Measurements from ENCODE around the gene LOX. TPM values are rescaled to one million over a fixed set of nuclear protein-coding genes. Genes with fewer than 3 reads are reported as not detected.
"Not testable (repeated sequence)": the region's sequence is repeated elsewhere in the genome, so short reads cannot be mapped to it uniquely, and the experiment has no call there.

The LOX gene
- total RNA-seq, 4 donors from 2014 or later = 6.6 to 15.2 (median 12.2) TPM

GRCh38 chr5:122099060-122099790 lies 21.2 kb upstream of the LOX start:
- TF ChIP-seq POLR2AphosphoS5 (IDR thresholded peaks at IDR 0.05) (no peak), POLR2A (IDR thresholded peaks at IDR 0.05; ENCODE audit: low read depth) (no peak), CTCF (IDR thresholded peaks at IDR 0.05) (no peak), EP300 (IDR thresholded peaks at IDR 0.05) (no peak)
- intact Hi-C loops (cut with DNase I) = loop anchor here (10.0 kb wide), 1 partner anchor 316 kb away; no protein-coding TSS in a partner anchor

GRCh38 chr5:122097391-122097790 lies 19.3 kb upstream of the LOX start:
- Histone ChIP-seq H3K4me3 (no peak overlapping the region), H3K4me1 (peaks cover 0 to 28% (median 7%) of the 10 kb centered on the region in 4 donors), H3K9me3 (no peaks in the 10 kb centered on the region), H3K27ac (replicated peaks in 1 of 4) (no peak overlapping the region), H3K27me3 (no peaks in the 10 kb centered on the region), H3K36me3 (no peaks in the 10 kb centered on the region)
- no peak for DNase-seq (ENCODE audit: extremely low spot score)
- intact Hi-C loops (cut with DNase I) = loop anchor here (10.0 kb wide), 1 partner anchor 317 kb away; no protein-coding TSS in a partner anchor
- 95% methylated on average over 1 of the region's 1 CpG for WGBS
- no peak for TF ChIP-seq POLR2A (IDR thresholded peaks at IDR 0.05; ENCODE audit: low read depth)
- TF ChIP-seq EP300 (IDR thresholded peaks at IDR 0.05) = no peak
- TF ChIP-seq POLR2AphosphoS5 (IDR thresholded peaks at IDR 0.05) = no peak
- no peak for TF ChIP-seq CTCF (IDR thresholded peaks at IDR 0.05)

More at GRCh38 chr5:122099060-122099790, 21.2 kb upstream of the LOX start:
- H3K27ac ChIP-seq (replicated peaks in 1 of 4) = no peak overlapping the region
- no peak overlapping the region for H3K4me3 ChIP-seq
- H3K36me3 ChIP-seq = no peaks in the 10 kb centered on the region
- H3K27me3 ChIP-seq = no peaks in the 10 kb centered on the region
- H3K4me1 ChIP-seq = peaks cover 0 to 14% (median 4%) of the 10 kb centered on the region in 4 donors
- no peak for DNase-seq (ENCODE audit: extremely low spot score)
- H3K9me3 ChIP-seq = no peaks in the 10 kb centered on the region
- WGBS = 91% methylated on average over 6 of the region's 6 CpGs

- Histone ChIP-seq H3K27me3 (no peaks in the 10 kb centered on the region), H3K9me3 (no peaks in the 10 kb centered on the region), H3K27ac (replicated peaks in 1 of 4) (no peak overlapping the region), H3K36me3 (no peaks in the 10 kb centered on the region), H3K4me1 (peaks cover 0 to 28% (median 7%) of the 10 kb centered on the region in 4 donors), H3K4me3 (no peak overlapping the region)
- TF ChIP-seq POLR2AphosphoS5 (IDR thresholded peaks at IDR 0.05) = no peak
- no peak for TF ChIP-seq EP300 (IDR thresholded peaks at IDR 0.05)
- no peak for TF ChIP-seq CTCF (IDR thresholded peaks at IDR 0.05)
- TF ChIP-seq POLR2A (IDR thresholded peaks at IDR 0.05; ENCODE audit: low read depth) = no peak
- 57% methylated on average over 3 of the region's 3 CpGs for WGBS
- intact Hi-C loops (cut with DNase I) = loop anchor here (10.0 kb wide), 1 partner anchor 320 kb away; no protein-coding TSS in a partner anchor
- DNase-seq (ENCODE audit: extremely low spot score) = no peak
These were observed 17.1 kb upstream of the LOX start for GRCh38 chr5:122095158-122095557.

- DNase-seq (ENCODE audit: extremely low spot score); H3K9me3 ChIP-seq; H3K36me3 ChIP-seq; H3K27me3 ChIP-seq; H3K4me3 ChIP-seq; H3K27ac ChIP-seq (replicated peaks in 1 of 4): not testable (repeated sequence)
- peaks cover 0 to 28% (median 7%) of the 10 kb centered on the region in 4 donors for H3K4me1 ChIP-seq
- intact Hi-C loops (cut with DNase I) = loop anchor here (10.0 kb wide), 1 partner anchor 321 kb away; no protein-coding TSS in a partner anchor
- WGBS = 92% methylated on average over 5 of the region's 5 CpGs
These were observed 16.2 kb upstream of the LOX start for GRCh38 chr5:122094251-122094650.

- intact Hi-C loops (cut with DNase I) = loop anchor here (2.0 to 10.0 kb wide), 2 partner anchors 63 to 321 kb away; no protein-coding TSS in a partner anchor
- H3K4me3 ChIP-seq = no peak overlapping the region
- peak overlapping the region in 1 of 4 donors; percentile 14 for H3K27ac ChIP-seq (replicated peaks in 1 of 4)
- H3K27me3 ChIP-seq = no peaks in the 10 kb centered on the region
- H3K4me1 ChIP-seq = peaks cover 0 to 28% (median 7%) of the 10 kb centered on the region in 4 donors
- no peak for DNase-seq (ENCODE audit: extremely low spot score)
- TF ChIP-seq POLR2AphosphoS5 (IDR thresholded peaks at IDR 0.05) (no peak), POLR2A (IDR thresholded peaks at IDR 0.05; ENCODE audit: low read depth) (no peak), EP300 (IDR thresholded peaks at IDR 0.05) (no peak), CTCF (IDR thresholded peaks at IDR 0.05) (no peak)
- no peaks in the 10 kb centered on the region for H3K36me3 ChIP-seq
- no peaks in the 10 kb centered on the region for H3K9me3 ChIP-seq
- 78% methylated on average over 7 of the region's 7 CpGs for WGBS
These were observed 15.5 kb upstream of the LOX start for GRCh38 chr5:122093415-122094180.
